GM10847 (cell line): Measurements from ENCODE around the gene EXD3.

Experiments used
- POLR2A ChIP-seq: IDR thresholded peaks from 2 replicates; pipeline ENCODE4 v1.6.1; 2011; ENCODE audit not compliant: insufficient read length; ENCODE audit errors: extremely low read depth

The EXD3 gene

DNA sequence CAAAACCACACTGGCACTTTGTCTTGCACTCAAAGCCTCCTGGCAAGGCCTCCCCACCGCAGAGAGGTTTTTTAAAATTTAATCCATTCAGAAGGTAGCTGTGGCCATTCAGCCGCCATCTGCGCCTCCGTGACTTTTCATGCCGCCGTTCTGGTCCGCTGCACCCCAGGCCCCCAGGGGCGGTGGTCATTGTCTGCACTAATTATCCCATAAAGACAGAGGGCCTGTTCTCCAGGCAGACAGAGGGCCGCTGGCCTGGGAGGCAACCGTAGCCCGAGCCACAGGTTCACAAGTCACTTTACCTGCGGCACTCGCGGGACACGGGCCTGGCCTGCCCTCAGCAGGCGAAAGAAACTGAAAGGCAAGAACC is 49.4 kb downstream of the EXD3 start:
- no peak for TF ChIP-seq POLR2A

DNA sequence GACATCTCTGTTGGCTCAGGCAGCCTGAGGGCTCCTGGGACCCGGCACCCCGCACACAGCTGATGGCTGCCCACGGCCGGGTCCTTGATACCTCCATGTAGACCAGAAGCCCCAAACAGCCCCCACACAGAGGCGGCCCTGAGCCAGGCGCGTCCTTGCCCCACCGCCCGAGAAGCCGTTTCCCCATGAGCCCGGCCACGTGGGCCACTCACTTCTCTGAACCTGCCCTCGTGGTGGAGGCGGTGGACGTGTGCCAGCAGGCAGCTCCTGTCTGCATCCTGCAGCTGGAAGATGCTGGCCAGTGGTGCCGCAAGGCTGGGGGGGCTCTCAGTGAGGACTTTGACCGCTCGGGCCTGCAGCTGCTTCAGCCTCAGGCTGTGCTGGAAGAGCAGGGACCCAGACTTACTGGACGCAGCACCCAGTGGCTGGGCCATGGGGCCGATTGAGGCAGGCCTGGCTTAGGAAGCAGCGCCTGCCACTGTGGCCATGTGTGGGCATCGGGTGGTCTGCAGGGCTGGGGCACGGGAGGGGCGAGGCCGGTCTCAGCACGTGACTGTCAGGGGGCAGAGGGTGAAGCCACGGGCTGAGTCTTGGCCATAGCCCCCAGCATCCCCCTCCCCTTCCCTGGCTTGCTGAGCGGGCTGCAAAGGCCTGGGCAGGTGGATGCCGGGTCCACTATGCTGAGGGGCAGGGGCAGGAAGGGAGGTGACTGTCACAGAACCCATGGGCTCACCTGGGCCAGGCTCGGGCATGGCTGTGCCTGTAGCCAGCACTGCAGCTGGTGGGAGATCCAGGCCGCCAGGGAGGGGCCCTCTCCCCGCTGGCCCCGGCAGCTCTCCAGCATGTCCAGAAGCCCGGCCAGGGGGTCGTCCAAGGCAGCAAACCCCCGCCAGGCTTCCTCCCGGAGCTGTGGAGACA is 50.0 kb downstream of the EXD3 start:
- TF ChIP-seq POLR2A, result no peak

DNA sequence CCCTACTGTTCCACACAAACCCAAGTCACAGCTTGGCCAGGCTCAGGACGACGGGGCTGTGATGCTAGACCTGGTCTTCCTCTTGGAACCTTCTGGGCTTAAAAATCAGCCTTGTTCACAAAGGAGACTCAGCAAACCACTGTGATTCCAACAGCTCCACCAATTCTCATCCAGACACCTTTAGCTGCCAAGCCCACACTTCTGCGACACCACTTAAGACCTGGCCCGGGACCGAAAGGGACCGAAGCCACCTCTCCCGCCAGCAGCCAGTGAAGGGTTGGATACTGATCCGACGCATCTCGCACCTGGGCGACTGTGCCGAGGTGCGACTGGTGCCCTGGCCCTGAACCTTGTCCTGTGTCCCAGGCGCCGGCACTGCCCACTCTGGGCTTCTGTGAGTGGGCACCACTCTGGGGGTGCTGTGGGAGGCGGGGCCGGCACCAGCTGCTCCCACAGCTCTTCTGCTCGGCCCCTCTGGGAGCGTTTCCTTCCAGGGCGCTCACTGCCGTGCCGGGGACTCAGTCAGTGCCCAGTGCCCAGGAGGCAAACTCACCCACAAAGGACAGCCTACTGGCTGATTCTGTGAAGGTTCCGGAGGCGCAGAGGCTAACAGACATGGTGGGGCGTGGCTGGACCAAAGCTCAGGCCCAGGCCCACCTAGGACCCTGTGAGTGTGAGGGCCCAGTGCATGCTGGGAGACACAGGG is 50.9 kb downstream of the EXD3 start:
- no peak for TF ChIP-seq POLR2A

DNA sequence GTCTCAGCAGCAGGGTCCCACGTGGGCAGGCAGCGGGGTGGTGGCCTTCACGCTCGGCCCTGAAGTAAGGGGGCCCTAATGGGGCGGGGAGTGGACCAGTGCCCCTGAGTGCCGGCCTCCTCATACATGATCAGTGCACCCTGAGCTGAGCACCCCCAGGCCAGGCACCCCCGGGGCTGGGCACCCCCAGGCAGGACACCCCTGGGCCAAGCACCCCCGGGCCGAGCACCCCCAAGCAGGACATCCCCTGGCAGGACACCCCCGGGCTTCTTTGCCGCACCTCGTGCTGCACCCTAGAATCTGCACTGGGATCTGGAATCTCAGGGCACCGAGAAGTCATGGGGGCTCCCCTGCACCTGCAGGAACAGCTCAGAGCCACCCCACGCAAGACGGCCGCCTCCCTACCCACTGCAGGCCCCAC is 51.4 kb downstream of the EXD3 start:
- TF ChIP-seq POLR2A, result no peak

DNA sequence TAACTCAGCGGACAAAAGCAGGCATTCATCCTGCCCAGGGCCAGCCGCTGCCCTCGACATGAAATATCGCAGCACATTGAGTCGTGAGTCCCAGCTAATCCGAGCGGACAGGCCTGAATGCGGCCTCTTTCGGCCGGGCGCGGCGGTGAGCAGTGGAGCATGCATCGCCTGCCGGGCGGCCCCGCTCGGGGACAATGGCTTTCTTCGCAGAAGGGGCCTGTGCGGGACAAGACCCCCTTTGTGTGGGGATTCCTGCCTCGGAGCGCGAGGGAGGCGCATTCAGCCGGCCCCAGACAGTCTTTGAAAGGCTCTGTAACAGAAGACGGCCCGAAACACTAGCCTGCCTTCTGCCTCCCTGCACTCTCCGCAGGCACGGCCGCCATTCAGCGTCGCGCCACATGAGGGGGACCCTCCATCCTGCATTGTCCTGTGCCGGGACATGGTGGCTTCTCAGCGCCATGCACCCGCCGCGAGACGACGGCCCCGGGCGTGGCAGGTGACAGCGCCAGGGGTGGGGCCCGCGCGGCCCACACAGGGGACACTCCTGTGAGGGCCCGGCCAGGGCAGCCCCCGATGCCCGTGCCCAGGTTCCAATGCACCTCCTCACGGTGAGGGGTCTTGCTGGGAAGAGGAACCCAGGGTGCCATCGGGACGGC is 52.0 kb downstream of the EXD3 start:
- TF ChIP-seq POLR2A, result no peak

DNA sequence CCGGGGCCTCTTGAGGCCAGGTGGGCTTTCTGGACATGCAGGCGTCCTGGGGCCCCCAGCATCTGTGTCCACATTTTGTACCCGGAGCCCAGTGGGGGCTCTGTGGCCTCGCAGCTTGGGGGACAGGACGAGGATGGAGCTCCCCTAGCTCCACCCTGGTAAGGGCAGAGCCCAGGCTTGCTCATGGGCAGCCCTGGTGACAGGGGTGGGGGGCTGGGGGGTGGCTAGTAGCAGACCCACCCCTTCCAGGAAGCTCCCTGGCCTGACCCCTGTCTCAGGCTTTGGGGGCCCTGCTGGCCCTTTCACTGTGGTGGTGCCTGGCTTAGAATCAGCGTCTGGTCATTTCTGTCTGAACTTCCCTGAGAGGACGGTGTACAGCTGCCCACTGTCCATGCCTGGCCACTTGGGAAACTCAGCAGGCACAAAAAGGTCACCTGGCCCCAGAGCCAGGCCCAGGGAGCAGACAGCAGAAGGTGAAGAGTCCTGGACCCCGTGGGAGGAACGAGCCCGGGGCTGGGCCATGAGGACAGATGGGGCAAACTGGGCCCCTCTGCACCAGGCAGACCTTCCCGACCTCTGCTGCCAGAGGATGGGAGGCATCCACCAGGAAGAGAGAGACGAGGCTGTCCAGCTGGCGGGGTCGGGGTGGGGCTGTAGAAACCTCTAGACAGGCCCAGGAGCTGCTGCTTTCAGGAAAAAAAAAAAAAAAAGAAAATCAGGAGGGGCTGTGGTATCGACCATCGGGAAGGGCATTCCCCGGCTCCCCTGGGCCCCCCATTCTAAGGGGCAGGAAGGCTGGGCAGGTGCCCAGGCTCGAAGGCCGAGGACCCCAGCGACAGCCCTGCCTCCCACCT is 52.8 kb downstream of the EXD3 start:
- TF ChIP-seq POLR2A, result no peak

DNA sequence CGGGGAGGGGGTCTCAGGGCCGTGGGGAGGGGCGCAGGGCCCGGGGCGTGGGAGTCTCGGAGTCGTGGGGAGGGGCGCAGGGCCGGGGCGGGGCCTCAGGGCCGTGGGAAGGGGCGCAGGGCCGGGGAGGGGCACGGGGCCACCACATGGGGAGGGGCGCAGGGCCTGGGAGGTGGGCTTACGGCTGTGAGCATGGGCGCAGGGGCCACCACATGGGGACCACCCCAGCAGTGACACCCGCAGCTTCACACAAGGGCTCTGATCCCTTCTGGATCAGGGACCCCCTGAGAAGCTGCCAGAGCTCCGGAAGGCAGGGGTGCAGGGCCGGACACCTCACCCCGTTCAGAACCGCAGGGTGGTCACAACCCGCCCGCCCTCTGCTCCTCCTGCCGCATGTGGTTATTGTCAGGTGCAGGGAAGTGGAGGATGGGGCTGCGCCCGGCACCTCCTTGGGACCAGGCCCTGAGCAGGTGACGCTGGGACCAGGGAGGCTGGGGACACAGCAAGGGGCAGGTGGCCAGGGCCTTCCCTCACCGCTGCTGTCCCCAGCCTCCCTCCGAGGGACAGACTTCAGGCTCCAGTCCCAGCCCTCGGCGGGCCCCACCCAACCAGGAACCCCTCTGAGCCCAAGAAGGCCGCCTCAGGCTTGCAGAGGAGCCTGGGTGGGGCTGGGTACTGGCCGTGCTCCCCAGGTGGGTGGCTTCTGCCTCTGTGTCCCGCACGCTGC is 53.7 kb downstream of the EXD3 start:
- no peak for TF ChIP-seq POLR2A

DNA sequence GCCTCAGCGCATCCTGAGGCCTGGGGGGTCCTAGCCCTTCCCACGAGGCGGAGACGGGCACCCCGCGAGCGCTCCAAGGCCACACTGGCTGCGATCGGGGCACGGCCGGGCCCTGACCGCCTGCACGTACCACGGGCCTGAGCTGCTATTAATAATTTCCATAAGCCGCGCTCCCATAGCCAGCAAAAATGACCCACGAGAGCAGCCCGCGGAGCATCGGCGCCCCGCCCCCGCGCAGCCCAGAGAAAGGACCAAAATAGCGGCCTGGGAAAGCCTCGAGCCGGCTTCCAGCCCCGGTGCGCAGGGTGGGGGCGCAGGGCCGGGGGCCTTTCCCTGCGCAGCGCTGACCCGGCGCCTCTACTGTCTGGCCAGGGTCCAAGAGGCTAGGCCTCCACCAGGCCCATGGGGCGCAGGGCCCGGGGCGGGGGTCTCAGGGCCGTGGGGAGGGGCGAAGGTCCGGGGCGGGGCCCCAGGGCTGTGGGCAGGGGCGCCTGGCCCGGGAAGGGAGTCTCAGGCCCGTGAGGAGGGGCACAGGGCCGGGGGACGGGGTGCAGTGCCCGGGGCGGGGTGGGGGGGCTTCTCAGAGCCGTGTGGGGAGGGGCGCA is 54.4 kb downstream of the EXD3 start:
- TF ChIP-seq POLR2A, result no peak

DNA sequence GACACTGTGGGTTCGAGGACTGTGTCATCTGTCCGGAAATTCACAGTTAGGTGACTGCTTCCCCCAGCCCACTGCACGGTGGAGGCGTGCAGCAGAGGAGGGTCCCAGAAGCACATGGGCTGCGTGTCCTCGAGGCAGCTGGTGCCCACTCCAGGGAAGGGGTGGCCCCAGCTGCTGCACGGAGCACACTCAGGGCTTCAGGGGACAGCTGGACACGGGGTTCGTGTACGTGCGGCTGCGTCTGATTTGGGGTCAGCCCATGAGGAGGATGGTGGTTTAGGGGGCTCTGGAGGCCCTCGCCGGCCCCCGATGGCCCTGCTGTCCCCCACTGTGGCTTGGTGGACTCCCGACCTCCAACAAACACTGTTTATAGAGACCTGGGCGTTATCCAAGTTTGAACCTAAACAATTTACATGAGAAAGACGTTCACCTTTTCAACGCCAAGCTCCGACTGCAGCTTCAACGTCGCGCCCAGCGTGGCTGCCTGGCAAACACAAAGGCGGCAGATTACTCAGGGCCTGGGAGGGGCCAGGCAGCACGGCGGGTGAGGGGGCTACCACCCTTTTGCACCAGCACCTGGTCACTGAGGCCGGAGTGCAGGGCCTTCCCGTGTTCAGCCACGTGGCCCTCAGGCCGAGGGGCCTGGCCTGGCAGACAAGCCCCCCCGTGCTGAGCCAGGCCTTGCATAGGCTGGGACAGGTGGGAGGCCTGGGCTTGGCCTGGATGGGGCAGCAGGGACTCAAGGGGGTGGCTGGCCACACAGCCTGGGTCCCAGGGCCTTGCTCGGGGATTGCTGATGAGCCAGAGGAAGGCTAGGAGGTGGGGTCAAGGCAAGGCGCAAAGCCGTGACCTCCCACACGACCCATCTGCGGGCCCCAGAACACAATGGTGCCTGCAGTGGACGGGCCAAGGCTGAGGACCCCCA is 55.2 kb downstream of the EXD3 start:
- TF ChIP-seq POLR2A, result no peak

DNA sequence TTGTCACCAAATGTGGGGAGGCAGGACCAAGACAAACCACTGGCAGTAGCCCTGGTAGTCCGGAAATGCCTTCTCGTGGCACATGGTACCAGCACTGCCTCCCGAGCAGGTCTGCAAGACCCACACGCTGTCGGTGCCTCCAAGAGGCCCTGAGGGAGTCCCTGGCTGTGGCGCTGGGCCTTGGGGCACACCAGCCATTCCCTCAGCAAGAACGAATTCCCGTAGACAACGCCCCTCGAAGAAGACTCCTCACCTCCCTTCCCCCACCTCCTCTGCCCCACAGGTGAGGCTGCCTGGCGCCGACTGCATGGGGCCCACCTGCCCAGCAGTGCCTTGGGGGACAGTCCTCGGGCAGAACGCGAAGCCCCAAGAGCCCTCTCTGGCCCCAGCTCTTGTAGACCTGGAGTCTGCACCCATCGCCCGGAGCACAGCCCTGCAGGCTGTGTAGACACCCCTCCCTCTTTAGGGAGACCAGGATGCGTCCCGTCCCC is 56.0 kb downstream of the EXD3 start:
- no peak for TF ChIP-seq POLR2A

DNA sequence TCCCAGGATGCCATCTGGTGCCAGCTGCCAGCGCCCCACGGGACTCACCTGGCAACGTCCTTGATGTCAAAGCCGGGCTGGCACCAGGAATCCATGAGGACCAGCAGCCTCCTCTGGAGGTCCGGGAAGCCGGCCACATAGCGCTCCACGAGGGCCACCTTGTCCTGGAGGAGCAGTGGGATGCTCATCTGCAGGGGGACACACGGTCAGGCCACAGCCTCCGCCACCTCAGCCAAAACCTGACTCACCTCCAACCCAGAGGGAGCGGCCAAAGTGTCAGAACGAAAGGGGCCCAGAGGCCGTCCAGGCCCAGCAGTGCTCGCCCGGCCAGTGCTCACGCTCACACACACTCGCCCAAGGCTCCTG is 56.5 kb downstream of the EXD3 start:
- TF ChIP-seq POLR2A, result no peak

DNA sequence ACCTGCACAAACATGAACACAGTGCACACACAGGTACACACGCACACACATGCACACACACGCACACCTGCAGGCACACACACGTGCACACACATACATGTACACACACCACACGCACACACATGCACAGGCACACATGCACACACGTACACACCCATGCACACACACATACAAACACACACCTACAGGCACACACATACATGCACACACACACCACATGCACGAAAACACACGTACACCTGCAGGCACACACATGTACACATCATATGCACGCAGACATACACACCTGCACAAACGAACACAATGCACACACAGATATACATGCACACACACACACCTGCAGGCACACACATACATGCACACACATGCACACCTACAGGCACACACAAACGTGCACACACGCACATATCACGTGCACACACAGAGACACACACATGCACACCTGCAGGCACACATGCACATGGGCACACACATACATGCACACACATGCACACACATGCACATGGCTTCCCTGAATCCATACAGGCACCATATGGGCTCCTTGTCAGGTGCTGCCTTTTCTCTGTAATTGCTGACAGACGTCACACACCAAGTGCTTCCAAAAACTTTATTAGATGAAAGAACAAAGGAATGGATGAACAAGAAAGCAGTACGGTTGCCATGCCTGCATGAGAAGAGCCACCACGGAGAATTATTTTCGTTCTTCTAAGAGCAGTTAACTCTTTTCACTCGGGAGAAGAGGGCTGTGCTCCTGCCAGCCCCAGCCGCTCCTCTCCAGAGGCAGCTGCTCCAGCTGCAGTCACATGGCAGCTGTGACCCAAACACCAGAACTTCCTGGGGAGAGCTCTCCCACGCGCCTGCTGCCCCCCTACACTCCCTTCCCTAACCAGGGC is 57.2 kb downstream of the EXD3 start:
- TF ChIP-seq POLR2A, result no peak
